GM12864 (cell line): ENCODE data around the gene SUPT5H.

Experiments
- DNase-seq: peaks from one replicate; pipeline ENCODE4 v3.0.0-alpha.2; 2011; ENCODE audit warnings: low read depth
- H3K4me3 ChIP-seq: 2 replicates; pipeline ENCODE4 v1.5.1; 2011; ENCODE audit warnings: mild to moderate bottlenecking, low read depth, low read length, control low read depth
- TF ChIP-seq, protein P1 (sequence below): IDR thresholded peaks from 2 replicates; pipeline ENCODE4 v1.5.1; 2011; ENCODE audit warnings: low read depth, mild to moderate bottlenecking, moderate library complexity, low read length, control low read depth, inconsistent platforms; ENCODE audit errors: missing control alignments

The SUPT5H gene

DNA sequence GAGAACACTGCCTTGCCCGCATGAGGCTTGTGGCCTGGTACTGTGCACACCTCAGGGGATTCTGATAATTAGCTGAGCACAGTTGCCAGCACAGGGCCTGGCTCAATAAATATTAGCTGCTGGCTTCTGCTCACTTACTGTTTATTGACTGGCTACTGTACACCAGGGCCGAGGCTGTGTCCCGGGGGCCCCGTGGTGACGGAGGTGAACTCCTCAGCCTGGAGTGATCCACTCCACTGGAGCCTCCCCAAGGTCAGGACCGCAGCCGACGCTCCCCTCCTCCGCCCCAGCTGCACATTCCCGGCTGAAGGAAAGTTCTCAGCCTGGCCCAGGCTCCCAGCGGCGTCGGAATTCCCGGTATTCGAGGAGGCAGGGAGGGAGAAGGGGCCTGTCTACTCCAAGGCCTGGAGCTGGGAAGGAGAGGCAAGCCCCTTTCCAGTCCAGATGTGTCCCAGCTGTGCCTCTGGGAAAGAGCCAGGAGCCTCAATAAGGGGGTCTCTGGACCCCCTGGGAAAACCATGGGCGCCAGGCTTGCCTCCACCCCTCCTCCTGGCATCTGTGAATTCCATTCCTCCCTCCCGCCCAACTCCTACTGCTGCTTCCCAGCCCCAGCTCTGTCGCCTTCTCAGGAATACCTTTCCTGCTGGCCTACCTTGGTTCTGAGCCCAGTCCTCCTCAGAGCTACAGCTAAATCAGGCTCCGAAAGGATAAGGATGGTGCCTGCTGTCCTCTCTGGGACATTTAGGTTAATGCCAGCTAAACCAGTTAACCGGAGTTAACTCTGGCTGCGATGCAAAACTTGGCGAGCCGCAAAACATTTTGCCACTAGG lies 16.9 kb upstream of the SUPT5H start:
- TF ChIP-seq, protein P1, sequence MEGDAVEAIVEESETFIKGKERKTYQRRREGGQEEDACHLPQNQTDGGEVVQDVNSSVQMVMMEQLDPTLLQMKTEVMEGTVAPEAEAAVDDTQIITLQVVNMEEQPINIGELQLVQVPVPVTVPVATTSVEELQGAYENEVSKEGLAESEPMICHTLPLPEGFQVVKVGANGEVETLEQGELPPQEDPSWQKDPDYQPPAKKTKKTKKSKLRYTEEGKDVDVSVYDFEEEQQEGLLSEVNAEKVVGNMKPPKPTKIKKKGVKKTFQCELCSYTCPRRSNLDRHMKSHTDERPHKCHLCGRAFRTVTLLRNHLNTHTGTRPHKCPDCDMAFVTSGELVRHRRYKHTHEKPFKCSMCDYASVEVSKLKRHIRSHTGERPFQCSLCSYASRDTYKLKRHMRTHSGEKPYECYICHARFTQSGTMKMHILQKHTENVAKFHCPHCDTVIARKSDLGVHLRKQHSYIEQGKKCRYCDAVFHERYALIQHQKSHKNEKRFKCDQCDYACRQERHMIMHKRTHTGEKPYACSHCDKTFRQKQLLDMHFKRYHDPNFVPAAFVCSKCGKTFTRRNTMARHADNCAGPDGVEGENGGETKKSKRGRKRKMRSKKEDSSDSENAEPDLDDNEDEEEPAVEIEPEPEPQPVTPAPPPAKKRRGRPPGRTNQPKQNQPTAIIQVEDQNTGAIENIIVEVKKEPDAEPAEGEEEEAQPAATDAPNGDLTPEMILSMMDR, result no peak
- no peak overlapping the region for H3K4me3 ChIP-seq
- DNase-seq, result no peak

DNA sequence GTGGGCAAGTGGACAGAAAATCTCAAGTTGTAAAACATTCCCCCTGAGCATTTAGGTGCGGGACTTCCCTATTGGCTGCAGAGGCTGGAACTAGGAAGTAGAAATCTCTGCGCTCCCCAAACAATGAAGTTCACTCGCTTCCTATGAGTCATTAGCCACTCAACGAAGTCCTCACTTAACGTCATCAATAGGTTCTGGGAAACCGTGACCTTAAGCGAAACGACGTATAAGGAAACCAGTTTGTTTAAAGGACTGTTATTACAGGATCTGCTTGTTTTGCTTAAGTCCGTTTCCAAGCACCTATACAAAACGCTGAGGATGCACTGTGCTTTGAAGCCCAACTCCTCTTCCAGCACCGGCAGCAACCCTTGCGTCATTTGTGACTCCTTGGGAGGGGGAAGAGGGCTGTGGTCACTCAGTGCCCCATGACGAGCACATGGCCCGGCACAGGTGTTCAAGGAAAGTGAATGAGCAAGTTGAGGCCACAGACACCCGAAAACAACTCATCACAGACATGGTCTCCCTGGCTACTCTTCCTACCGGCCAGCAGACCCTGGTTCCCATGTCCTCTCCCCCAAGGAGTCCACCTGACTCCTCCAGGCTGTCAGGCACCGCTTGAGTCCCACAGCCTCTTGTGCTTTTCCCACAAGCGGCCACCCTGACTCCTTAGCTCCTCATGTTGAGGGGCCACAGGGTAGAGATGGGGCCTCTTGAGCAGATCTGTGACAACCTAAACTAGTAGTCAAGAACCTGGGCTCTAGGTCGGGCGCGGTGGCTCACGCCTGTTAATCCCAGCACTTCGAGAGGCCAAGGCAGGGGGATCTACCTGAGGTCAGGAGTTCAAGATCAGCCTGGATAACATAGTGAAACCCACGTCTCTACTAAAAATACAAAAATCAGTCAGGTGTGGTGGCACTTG lies 14.4 kb upstream of the SUPT5H start:
- H3K4me3 ChIP-seq, result no peak overlapping the region; the same call in 1 of the 2 replicates
- TF ChIP-seq, protein P1, result no peak
- no peak for DNase-seq

DNA sequence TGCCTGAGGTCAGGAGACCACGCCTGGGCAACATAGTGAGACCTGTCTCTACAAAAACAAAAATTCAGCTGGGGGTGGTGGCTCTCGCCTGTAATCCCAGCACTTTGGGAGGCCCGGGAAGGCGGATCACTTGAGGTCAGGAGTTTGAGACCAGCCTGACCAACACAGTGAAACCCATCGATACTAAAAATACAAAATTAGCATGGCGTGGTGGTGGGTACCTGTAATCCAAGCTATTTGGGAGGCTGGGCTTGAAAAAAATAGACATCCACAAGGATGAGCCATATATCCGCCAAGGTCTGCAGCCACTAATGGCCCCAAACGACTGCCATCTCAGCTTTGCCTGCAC lies 12.7 kb upstream of the SUPT5H start:
- TF ChIP-seq, protein P1, result no peak
- H3K4me3 ChIP-seq, result no peak overlapping the region
- no peak for DNase-seq

DNA sequence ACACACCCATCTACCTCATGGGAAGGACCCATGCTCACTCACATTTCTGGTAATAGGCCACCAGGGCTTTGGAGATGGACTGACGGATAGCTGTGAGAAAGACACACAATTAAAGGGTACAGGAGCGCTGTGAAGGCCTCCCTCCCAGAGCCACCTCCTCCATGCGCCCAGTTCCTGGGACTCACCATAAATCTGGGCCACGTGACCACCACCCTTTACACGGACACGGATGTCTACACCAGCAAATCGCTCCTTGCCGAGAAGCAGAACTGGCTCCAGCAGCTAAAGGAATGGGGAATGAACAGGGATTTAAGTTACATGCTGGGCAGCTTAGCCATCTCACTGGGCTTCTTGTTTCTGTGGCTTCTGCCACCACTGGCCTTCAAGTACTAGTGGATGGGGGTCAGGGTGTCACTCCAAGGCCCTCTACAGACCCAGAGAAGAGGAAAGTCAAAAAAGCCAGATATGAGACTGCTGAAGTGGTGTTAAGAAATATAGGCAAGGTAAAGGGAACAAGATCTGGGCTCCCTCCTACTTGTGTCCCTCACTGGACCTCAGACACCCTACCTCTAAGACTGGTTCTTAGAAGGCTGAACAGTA lies 11.8 kb upstream of the SUPT5H start:
- peak overlapping the region; percentile 87 for H3K4me3 ChIP-seq
- TF ChIP-seq, protein P1, result no peak

DNA sequence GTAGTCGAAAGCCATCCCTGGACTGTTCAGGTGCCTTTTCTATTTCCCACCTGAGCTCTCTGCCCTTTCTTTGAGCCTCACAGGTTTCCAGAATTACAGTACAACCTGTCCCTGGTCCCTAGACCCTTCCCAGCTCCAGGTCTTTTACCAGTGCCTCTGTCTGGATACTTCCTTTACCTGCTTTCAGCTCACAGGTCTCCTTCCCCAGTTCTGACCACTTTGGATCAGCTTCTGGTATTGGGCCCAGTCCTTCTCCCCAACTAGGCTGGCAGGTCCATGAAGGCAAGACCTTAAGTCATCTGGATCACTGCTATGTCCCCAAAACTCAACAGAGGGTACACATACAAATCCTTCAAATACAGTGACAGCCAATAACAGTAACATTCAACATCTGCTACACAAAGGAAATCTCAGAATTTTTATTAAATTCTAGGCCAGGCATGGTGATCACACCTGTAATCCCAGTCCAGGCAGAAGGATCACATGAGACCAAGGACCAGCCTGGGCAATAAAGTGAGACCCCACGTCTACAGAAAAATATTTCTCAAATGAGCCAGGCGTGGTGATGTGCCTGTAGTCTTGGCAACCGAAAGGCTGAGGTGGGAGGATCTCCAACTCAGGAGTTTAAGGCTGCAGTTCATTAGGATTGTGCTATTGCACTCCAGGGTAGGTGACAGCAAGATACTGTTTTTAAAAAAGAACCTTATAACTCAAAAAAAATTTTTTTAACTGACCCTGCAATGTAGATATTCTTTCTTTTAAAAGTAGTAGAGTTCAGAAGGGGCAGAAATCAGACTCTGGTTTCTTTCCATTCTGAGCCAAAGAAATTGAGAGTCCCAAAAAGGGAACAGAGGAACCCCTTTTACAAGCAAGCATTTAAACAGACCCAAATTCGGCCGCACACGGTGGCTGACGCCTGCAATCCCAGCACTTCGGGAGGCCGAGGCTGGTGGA lies 11.0 kb upstream of the SUPT5H start:
- no peak for DNase-seq
- TF ChIP-seq, protein P1, result no peak
- peak overlapping the region; percentile 87 for H3K4me3 ChIP-seq

More for the DNA sequence above, 11.8 kb upstream of the SUPT5H start:
- DNase-seq, result no peak
